HG03442 (cell line): Measurements from ENCODE around the gene TAPBPL.
"Not testable (repeated sequence)": the region's sequence is repeated elsewhere in the genome, so short reads cannot be mapped to it uniquely, and the experiment has no call there.

Experiments used
- ATAC-seq: cut with Tn5 transposase; IDR thresholded peaks from one replicate; pipeline ENCODE4 v1.9.1; 2021; ENCODE audit warnings: mild to moderate bottlenecking, moderate library complexity; ENCODE audit not compliant: unreplicated experiment

Gene TAPBPL, protein sequence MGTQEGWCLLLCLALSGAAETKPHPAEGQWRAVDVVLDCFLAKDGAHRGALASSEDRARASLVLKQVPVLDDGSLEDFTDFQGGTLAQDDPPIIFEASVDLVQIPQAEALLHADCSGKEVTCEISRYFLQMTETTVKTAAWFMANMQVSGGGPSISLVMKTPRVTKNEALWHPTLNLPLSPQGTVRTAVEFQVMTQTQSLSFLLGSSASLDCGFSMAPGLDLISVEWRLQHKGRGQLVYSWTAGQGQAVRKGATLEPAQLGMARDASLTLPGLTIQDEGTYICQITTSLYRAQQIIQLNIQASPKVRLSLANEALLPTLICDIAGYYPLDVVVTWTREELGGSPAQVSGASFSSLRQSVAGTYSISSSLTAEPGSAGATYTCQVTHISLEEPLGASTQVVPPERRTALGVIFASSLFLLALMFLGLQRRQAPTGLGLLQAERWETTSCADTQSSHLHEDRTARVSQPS

GRCh38 chr12:6451348-6452244 is at the start of gene TAPBPL:
Gene TAPBPL (plus strand): TSS chr12:6452042. CDS start chr12:6452249, 207 bp downstream.
- ATAC-seq: peak; percentile 61

DNA sequence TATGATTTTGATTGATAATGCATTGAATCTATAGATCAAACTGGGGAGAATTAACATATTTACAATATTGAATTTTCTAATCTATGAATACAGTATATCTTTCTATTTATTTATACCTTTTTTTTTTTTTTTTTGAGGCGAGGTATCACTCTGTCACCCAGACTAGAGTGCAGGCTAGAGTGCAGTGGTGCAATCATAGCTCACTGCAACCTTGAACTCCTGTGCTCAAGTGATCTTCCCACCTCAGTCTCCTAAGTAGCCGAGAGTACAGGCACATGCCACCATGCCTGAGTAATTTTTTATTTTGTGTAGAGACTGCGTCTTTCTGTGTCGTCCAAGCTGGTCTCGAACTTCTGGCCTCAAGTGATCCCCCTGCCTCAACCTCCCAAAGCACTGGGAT is 47.5 kb upstream of the TAPBPL start:
- ATAC-seq: no peak

GRCh38 chr12:6405963-6406362 is 45.9 kb upstream of the TAPBPL start:
- ATAC-seq: no peak

- ATAC-seq: no peak
These were observed 44.4 kb upstream of the TAPBPL start for GRCh38 chr12:6407236-6407954.

DNA sequence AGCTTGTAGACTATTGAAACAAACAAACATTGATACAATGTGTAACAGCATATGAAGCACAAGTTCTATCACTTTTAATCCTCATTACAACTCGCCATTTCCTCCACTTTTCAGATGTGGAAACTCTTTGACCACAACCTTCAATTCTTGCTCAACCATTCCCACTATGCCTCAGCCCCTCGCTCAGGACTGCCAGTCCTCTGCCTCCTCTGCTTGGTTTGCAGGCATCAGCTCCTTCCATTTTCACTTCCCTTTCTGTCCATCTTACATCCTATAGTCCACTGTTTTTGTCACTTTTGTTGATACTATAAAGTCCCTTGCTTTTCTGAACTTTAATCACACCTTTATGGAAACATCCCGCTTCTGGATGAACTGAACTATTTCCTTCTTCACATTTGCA is 35.2 kb upstream of the TAPBPL start:
- no peak for ATAC-seq

GRCh38 chr12:6418796-6419195 is 33.0 kb upstream of the TAPBPL start:
- ATAC-seq: no peak

DNA sequence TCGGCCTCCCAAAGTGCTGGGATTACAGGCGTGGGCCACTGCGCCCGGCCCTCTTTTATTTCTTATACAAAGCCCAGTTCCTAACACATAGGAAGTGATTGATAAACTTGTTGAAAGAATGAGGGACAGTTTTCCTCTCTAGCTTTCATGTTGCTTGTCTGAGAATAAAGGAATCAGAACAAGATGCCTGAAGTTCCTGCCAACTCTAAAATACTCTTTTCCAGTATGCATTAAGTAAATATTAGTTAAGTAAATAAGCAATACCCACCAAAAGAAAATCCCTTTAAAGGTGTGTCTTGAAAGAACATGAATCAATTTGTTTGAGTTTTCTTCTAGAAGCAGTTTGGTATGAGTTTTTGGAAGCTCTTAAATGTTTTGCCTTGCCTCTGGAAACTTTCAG is 31.5 kb upstream of the TAPBPL start:
- ATAC-seq: no peak

GRCh38 chr12:6423267-6424007 is 28.4 kb upstream of the TAPBPL start:
- ATAC-seq: no peak

DNA sequence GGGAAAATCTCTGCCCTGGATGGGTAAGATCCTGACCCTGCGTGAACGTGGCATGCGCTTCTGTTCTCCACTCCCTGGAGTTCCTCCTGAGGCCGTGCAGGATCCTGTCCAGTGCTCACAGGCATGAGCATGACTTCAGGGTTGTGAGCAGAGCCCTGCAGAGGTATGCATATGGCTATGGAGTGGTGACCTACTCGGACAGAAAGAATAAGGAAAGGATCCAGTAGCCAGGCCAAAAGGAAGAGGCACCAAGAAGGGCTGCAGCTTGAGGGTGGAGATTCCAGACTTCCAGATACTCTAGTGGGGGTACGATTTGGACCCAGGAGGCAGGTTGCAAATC is 27.9 kb upstream of the TAPBPL start:
- no peak for ATAC-seq

DNA sequence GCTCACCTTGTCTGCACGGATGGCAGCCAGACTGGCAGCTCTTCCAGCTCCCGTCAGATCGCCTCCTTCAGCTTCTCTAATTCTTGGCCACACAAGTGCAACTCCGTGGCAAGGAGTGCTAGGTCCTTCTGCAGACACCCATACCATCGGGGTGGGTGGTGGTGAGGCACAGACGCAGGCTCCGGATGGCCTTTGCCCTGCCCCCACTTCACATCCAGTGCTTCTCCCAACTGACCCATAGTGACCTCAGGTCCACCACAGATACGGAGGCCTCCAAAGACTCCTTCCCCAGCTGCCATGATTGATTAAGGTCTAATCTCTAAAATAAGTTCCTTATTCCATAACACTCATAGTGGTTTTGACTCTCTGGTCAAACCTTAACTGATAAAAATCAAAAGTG is 27.0 kb upstream of the TAPBPL start:
- no peak for ATAC-seq

DNA sequence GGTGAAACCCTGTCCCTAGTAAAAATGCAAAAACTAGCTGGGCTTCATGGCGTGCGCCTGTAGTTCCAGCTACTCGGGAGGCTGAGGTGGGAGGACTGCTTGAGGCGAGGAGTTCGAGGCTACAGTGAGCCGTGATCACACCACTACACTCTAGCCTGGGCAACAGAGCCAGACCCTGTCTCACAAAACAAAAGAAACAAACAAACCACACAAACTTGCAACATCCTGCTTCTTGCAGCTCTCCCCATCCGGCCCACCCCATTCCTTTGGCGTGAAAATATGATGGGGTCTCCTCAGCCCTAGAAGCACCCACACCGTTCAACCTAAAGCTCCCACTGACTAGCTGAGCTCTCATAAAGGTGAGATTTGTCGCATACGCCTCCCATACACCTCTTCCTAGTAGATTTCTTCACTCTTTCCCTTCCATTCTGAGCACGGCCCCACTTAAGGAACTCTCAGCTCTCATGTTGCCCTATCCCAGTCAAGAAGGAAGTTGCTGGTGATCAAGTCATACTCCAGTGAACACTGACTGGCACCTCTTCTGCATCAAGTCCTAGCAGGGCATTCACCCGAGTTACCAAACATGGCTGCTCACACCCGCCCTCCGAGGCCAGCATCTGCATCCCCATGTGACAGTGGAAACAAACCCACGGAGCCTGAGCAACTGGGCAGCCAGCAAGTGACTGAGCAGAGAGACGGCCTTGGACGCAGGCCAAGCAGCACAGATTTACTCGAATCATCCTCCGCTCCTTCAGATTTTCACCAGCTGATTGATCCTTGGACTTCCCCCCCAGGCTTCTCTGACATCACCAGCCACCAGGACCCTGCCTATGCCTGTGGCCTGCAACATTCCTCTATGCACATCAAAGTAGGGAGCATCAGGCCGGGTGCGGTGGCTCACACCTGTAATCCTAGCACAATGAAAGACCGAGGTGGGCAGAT is 26.0 kb upstream of the TAPBPL start:
- ATAC-seq: no peak

GRCh38 chr12:6426882-6427671 is 24.8 kb upstream of the TAPBPL start:
- peak; percentile 61 for ATAC-seq

DNA sequence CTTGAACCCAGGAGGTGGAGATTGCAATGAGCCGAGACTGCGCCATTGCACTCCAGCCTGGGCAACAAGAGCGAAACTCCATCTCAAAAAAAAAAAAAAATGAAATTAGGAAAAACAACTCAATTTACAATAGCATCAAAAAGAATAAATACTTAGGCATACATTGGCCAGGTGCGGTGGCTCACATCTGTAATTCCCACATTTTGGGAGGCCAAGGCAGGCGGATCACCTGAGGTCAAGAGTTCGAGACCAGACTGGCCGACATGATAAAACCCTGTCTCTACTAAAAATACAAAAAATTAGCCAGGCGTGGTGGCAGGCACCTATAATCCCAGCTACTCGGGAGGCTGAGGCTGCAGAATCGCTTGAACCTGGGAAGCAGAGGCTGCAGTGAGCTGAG is 24.0 kb upstream of the TAPBPL start:
- not testable (repeated sequence) for ATAC-seq

- ATAC-seq: no peak
These were observed 23.5 kb upstream of the TAPBPL start for GRCh38 chr12:6428326-6428725.

GRCh38 chr12:6430124-6430989 is 21.5 kb upstream of the TAPBPL start:
- ATAC-seq: no peak

GRCh38 chr12:6432991-6433390 is 18.9 kb upstream of the TAPBPL start:
- ATAC-seq: no peak

GRCh38 chr12:6434205-6435140 is 17.4 kb upstream of the TAPBPL start:
- ATAC-seq: no peak
